HEK293 (cell line): ENCODE results near the gene MPZL3.

Experiments
- CTCF ChIA-PET: fragments of 350-600 bp; formaldehyde crosslinking; extraction: SDS; loops from one replicate; lab custom pipeline; 2021; ENCODE audit warnings: antibody characterized with exemption; lab: Yijun Ruan, JAX
- POLR2A ChIA-PET: fragments of 300-600 bp; formaldehyde crosslinking; extraction: SDS; loops from one replicate; lab custom pipeline; 2020; ENCODE audit warnings: antibody characterized with exemption, inconsistent platforms; lab: Yijun Ruan, JAX
- H3K27ac ChIP-seq: fragments of 200-500 bp; sonication (Bioruptor generic); 2 replicates; pipeline ENCODE4 v1.5.1; 2014; ENCODE audit warnings: low read depth, low read length, control low read depth, inconsistent platforms; ENCODE audit errors: extremely low read depth
- H3K36me3 ChIP-seq, 2 experiments: fragments of 200-500 bp in 1 of 2; sonication (Bioruptor generic) in 1 of 2; 1 replicate in 1 of 2; 2 replicates in 1 of 2; pipeline ENCODE4 v1.5.1; 2014 to 2017; ENCODE audit warnings: inconsistent platforms in 2 of 2, low read length in 2 of 2; ENCODE audit not compliant: control insufficient read depth in 2 of 2, insufficient read depth in 1 of 2
- H3K4me1 ChIP-seq: fragments of 200-500 bp; sonication (Bioruptor generic); 2 replicates; pipeline ENCODE4 v1.5.1; 2014; ENCODE audit warnings: mild to moderate bottlenecking, low read length, inconsistent platforms; ENCODE audit not compliant: control insufficient read depth, insufficient read depth
- H3K4me3 ChIP-seq: 2 replicates; pipeline ENCODE4 v1.5.1; 2011; ENCODE audit warnings: low read depth, mild to moderate bottlenecking, control low read depth, low read length, moderate library complexity
- H3K9me3 ChIP-seq: fragments of 200-500 bp; sonication (Bioruptor generic); 2 replicates; pipeline ENCODE4 v1.5.1; 2014; ENCODE audit warnings: low read depth, low read length, inconsistent platforms; ENCODE audit not compliant: control insufficient read depth, insufficient read depth
- GLIS2 ChIP-seq: fragments of 450-650 bp; formaldehyde crosslinking; IDR thresholded peaks from 2 replicates; pipeline ENCODE4 v1.5.1; 2016; ENCODE audit warnings: missing biosample characterization, missing genetic modification characterization
- HOXC10 ChIP-seq: sonication (generic); formaldehyde crosslinking; IDR thresholded peaks from 2 replicates; pipeline ENCODE4 v1.8.1; 2023; ENCODE audit warnings: mild to moderate bottlenecking, missing genetic modification reagents
- KLF9 ChIP-seq: fragments of 450-650 bp; formaldehyde crosslinking; IDR thresholded peaks from 2 replicates; pipeline ENCODE4 v1.5.1; 2016; ENCODE audit warnings: missing biosample characterization, missing genetic modification characterization, low read depth
- MYNN ChIP-seq: fragments of 450-650 bp; formaldehyde crosslinking; IDR thresholded peaks from 2 replicates; pipeline ENCODE4 v1.5.1; 2016; ENCODE audit warnings: missing biosample characterization, missing genetic modification characterization, borderline replicate concordance
- RBAK ChIP-seq: fragments of 450-650 bp; formaldehyde crosslinking; IDR thresholded peaks from 2 replicates; pipeline ENCODE4 v1.5.1; 2016; ENCODE audit warnings: missing biosample characterization, missing genetic modification characterization
- SETDB1 ChIP-seq: IDR thresholded peaks from one replicate; pipeline ENCODE4 v1.6.1; 2017; ENCODE audit warnings: mild to moderate bottlenecking, low read length, moderate library complexity, mixed read lengths; ENCODE audit not compliant: insufficient read length
- SP2 ChIP-seq: fragments of 450-650 bp; formaldehyde crosslinking; IDR thresholded peaks from 2 replicates; pipeline ENCODE4 v1.5.1; 2016; ENCODE audit warnings: missing biosample characterization, missing genetic modification characterization
- SP3 ChIP-seq: fragments of 450-650 bp; formaldehyde crosslinking; IDR thresholded peaks from 2 replicates; pipeline ENCODE4 v1.5.1; 2016; ENCODE audit warnings: missing biosample characterization, missing genetic modification characterization
- WT1 ChIP-seq: fragments of 450-650 bp; formaldehyde crosslinking; IDR thresholded peaks from 2 replicates; pipeline ENCODE4 v1.5.1; 2016; ENCODE audit warnings: missing biosample characterization, missing genetic modification characterization
- YY2 ChIP-seq: fragments of 450-650 bp; formaldehyde crosslinking; IDR thresholded peaks from 2 replicates; pipeline ENCODE4 v1.5.1; 2016; ENCODE audit warnings: missing biosample characterization, missing genetic modification characterization
- ZFP37 ChIP-seq: fragments of 450-650 bp; formaldehyde crosslinking; IDR thresholded peaks from 2 replicates; pipeline ENCODE4 v1.5.1; 2016; ENCODE audit warnings: missing biosample characterization, missing genetic modification characterization
- ZNF157 ChIP-seq: fragments of 450-650 bp; formaldehyde crosslinking; IDR thresholded peaks from 2 replicates; pipeline ENCODE4 v1.5.1; 2016; ENCODE audit warnings: missing biosample characterization, missing genetic modification characterization
- ZNF16 ChIP-seq: fragments of 450-650 bp; formaldehyde crosslinking; IDR thresholded peaks from 2 replicates; pipeline ENCODE4 v1.5.1; 2016; ENCODE audit warnings: low read depth, missing biosample characterization, missing genetic modification characterization
- ZNF174 ChIP-seq: fragments of 450-650 bp; formaldehyde crosslinking; IDR thresholded peaks from 2 replicates; pipeline ENCODE4 v1.5.0; 2017; ENCODE audit warnings: missing biosample characterization, mild to moderate bottlenecking, missing genetic modification characterization
- ZNF239 ChIP-seq: fragments of 450-650 bp; formaldehyde crosslinking; IDR thresholded peaks from 2 replicates; pipeline ENCODE4 v1.5.1; 2016; ENCODE audit warnings: missing biosample characterization, missing genetic modification characterization
- ZNF266 ChIP-seq: fragments of 450-650 bp; formaldehyde crosslinking; IDR thresholded peaks from 2 replicates; pipeline ENCODE4 v1.5.1; 2016; ENCODE audit warnings: missing biosample characterization, missing genetic modification characterization, low read depth
- ZNF335 ChIP-seq: fragments of 450-650 bp; formaldehyde crosslinking; conservative IDR thresholded peaks from 2 replicates; pipeline ENCODE4 v1.5.1; 2016; ENCODE audit warnings: missing biosample characterization, missing genetic modification characterization
- ZNF341 ChIP-seq: fragments of 450-650 bp; formaldehyde crosslinking; IDR thresholded peaks from 2 replicates; pipeline ENCODE4; 2016; ENCODE audit warnings: low read depth, missing biosample characterization, missing genetic modification characterization
- ZNF37A ChIP-seq: fragments of 450-650 bp; IDR thresholded peaks from 2 replicates; pipeline ENCODE4 v1.5.1; 2018; ENCODE audit warnings: missing biosample characterization, missing genetic modification characterization
- ZNF416 ChIP-seq: fragments of 450-650 bp; formaldehyde crosslinking; IDR thresholded peaks from 2 replicates; pipeline ENCODE4 v1.5.1; 2016; ENCODE audit warnings: missing biosample characterization, missing genetic modification characterization
- ZNF426 ChIP-seq: fragments of 450-650 bp; formaldehyde crosslinking; IDR thresholded peaks from 2 replicates; pipeline ENCODE4 v1.5.1; 2017; ENCODE audit warnings: missing biosample characterization, missing genetic modification characterization, mild to moderate bottlenecking, inconsistent platforms, moderate library complexity
- ZNF521 ChIP-seq: fragments of 450-650 bp; formaldehyde crosslinking; IDR thresholded peaks from 2 replicates; pipeline ENCODE4 v1.5.1; 2017; ENCODE audit warnings: missing biosample characterization, mild to moderate bottlenecking, missing genetic modification characterization
- ZNF530 ChIP-seq: fragments of 450-650 bp; formaldehyde crosslinking; IDR thresholded peaks from 2 replicates; pipeline ENCODE4 v1.5.1; 2016; ENCODE audit warnings: low read depth, missing biosample characterization, missing genetic modification characterization
- ZNF544 ChIP-seq: fragments of 450-650 bp; formaldehyde crosslinking; IDR thresholded peaks from 2 replicates; pipeline ENCODE4 v1.5.0; 2017; ENCODE audit warnings: missing biosample characterization, missing genetic modification characterization
- ZNF707 ChIP-seq: fragments of 450-650 bp; formaldehyde crosslinking; IDR thresholded peaks from 2 replicates; pipeline ENCODE4 v1.5.1; 2016; ENCODE audit warnings: missing biosample characterization, missing genetic modification characterization
- ZNF768 ChIP-seq: fragments of 450-650 bp; formaldehyde crosslinking; IDR thresholded peaks from 2 replicates; pipeline ENCODE4 v1.5.1; 2018; ENCODE audit warnings: missing biosample characterization, mild to moderate bottlenecking, missing genetic modification characterization
- ZNF830 ChIP-seq: fragments of 450-650 bp; IDR thresholded peaks from 2 replicates; pipeline ENCODE4 v1.5.0; 2018; ENCODE audit warnings: missing biosample characterization, missing genetic modification characterization, low read depth, mild to moderate bottlenecking, moderate library complexity

Gene MPZL3

GRCh38 chr11:118206391-118207031 is 45.7 kb downstream of the MPZL3 start:
- no peaks in the 10 kb centered on the region for H3K36me3 ChIP-seq

GRCh38 chr11:118205606-118206378 is 46.4 kb downstream of the MPZL3 start:
- Histone ChIP-seq H3K36me3 (no peaks in the 10 kb centered on the region), H3K27ac (no peak overlapping the region), H3K4me1 (no peaks in the 10 kb centered on the region)
- TF ChIP-seq ZNF157 (tag by site-specific recombination) (no peak), ZNF239 (no peak), RBAK (no peak), ZNF530 (tag by site-specific recombination) (no peak), SETDB1 (no peak), ZNF426 (tag by site-specific recombination) (no peak), HOXC10 (CRISPR knock-in tag) (no peak), ZNF830 (tag by site-specific recombination) (no peak), ZNF335 (tag by site-specific recombination) (no peak), ZNF16 (tag by site-specific recombination) (no peak), ZNF37A (no peak), ZNF174 (tag by site-specific recombination) (no peak), ZFP37 (no peak), MYNN (tag by site-specific recombination) (no peak), GLIS2 (tag by site-specific recombination) (no peak), ZNF266 (tag by site-specific recombination) (no peak), SP3 (tag by site-specific recombination) (no peak), ZNF521 (no peak), ZNF544 (tag by site-specific recombination) (no peak), WT1 (tag by site-specific recombination) (no peak)
- TF ChIP-seq, all 188 proteins: peak for 0
- Histone ChIP-seq H3K9me3 (no peaks in the 10 kb centered on the region), H3K4me3 (no peak overlapping the region)
- ChIA-PET POLR2A (no interaction called here), CTCF (interaction anchor here (0.9 kb wide), 1 partner anchor 7 kb away, joined by 3 read pairs; no protein-coding TSS in a partner anchor)

More at GRCh38 chr11:118206391-118207031, 45.7 kb downstream of the MPZL3 start:
- CTCF ChIA-PET, result interaction anchor here (0.9 kb wide), 1 partner anchor 8 kb away, joined by 3 read pairs; no protein-coding TSS in a partner anchor
- Histone ChIP-seq H3K27ac (no peak overlapping the region), H3K9me3 (no peaks in the 10 kb centered on the region), H3K4me1 (no peaks in the 10 kb centered on the region), H3K4me3 (no peak overlapping the region)
- POLR2A ChIA-PET, result no interaction called here
- no peak for TF ChIP-seq ZNF768
- no peak for TF ChIP-seq SP2 (tag by site-specific recombination)
- TF ChIP-seq KLF9 (tag by site-specific recombination), result no peak
- no peak for TF ChIP-seq YY2 (tag by site-specific recombination)
- TF ChIP-seq ZNF707 (tag by site-specific recombination), result no peak
- TF ChIP-seq ZNF416 (tag by site-specific recombination), result no peak
- no peak for TF ChIP-seq ZNF341 (tag by site-specific recombination)
- TF ChIP-seq RBAK, result no peak
